H9 (cell line): ENCODE data around the gene SARS1. TPM values are rescaled to one million over a fixed set of nuclear protein-coding genes. Genes with fewer than 3 reads are reported as not detected.
A peak's percentile ranks its signal among the peaks of the same experiment; 100 is the strongest.

Experiments used
- DNase-seq: peaks from one replicate; pipeline ENCODE4 v3.0.0-alpha.2; 2017
- H2AFZ ChIP-seq: one replicate; pipeline ENCODE4 v1.6.1; 2013; ENCODE audit warnings: mild to moderate bottlenecking, low read length, control low read depth, moderate library complexity
- H2AK5ac ChIP-seq: 2 replicates; pipeline ENCODE4 v1.6.1; 2013; ENCODE audit warnings: low read length, control low read depth, mixed read lengths; ENCODE audit not compliant: insufficient read length
- H2BK120ac ChIP-seq: one replicate; pipeline ENCODE4 v1.6.1; 2013; ENCODE audit warnings: low read depth, mild to moderate bottlenecking, low read length, control low read depth, inconsistent platforms; ENCODE audit not compliant: poor library complexity, severe bottlenecking
- H2BK12ac ChIP-seq: 2 replicates; pipeline ENCODE4 v1.6.1; 2013; ENCODE audit warnings: low read length, control low read depth, mixed read lengths, low read depth; ENCODE audit not compliant: insufficient read length
- H2BK15ac ChIP-seq: 2 replicates; pipeline ENCODE4 v1.6.1; 2013; ENCODE audit warnings: low read depth, low read length, control low read depth
- H2BK20ac ChIP-seq: one replicate; pipeline ENCODE4 v1.6.1; 2013; ENCODE audit warnings: low read depth, mild to moderate bottlenecking, low read length, control low read depth, inconsistent platforms; ENCODE audit not compliant: poor library complexity, severe bottlenecking
- H2BK5ac ChIP-seq: 2 replicates; pipeline ENCODE4 v1.6.1; 2013; ENCODE audit warnings: low read length, control low read depth, mixed read lengths; ENCODE audit not compliant: insufficient read length
- H3K14ac ChIP-seq: 2 replicates; pipeline ENCODE4 v1.6.1; 2013; ENCODE audit warnings: low read length, control low read depth; ENCODE audit not compliant: insufficient read depth
- H3K18ac ChIP-seq: 2 replicates; pipeline ENCODE4 v1.6.1; 2013; ENCODE audit warnings: low read depth, mild to moderate bottlenecking, mixed read lengths, low read length, control low read depth; ENCODE audit not compliant: insufficient read length
- H3K23ac ChIP-seq: 2 replicates; pipeline ENCODE4 v1.6.1; 2013; ENCODE audit warnings: low read length, control low read depth, mixed read lengths, low read depth; ENCODE audit not compliant: insufficient read length
- H3K23me2 ChIP-seq: 2 replicates; pipeline ENCODE4 v1.6.1; 2013; ENCODE audit warnings: low read depth, mild to moderate bottlenecking, mixed read lengths, low read length, control low read depth; ENCODE audit not compliant: insufficient read length, poor library complexity, severe bottlenecking
- H3K27ac ChIP-seq: 2 replicates; pipeline ENCODE4 v1.5.1; 2013; ENCODE audit warnings: low read length, control low read depth, mixed read lengths, low read depth; ENCODE audit not compliant: insufficient read length
- H3K27me3 ChIP-seq: 2 replicates; pipeline ENCODE4 v1.6.1; 2013; ENCODE audit warnings: low read length, control low read depth, inconsistent platforms; ENCODE audit not compliant: insufficient read depth
- H3K4ac ChIP-seq: 2 replicates; pipeline ENCODE4 v1.6.1; 2013; ENCODE audit warnings: low read depth, mild to moderate bottlenecking, control low read depth, inconsistent platforms, low read length, moderate library complexity
- H3K4me1 ChIP-seq: 2 replicates; pipeline ENCODE4 v1.6.1; 2013; ENCODE audit warnings: low read length, control low read depth, inconsistent platforms; ENCODE audit not compliant: insufficient read depth
- H3K4me2 ChIP-seq: 2 replicates; pipeline ENCODE4 v1.6.1; 2013; ENCODE audit warnings: low read length, control low read depth, mixed read lengths; ENCODE audit not compliant: insufficient read length, insufficient read depth
- H3K56ac ChIP-seq: 2 replicates; pipeline ENCODE4 v1.6.1; 2013; ENCODE audit warnings: low read depth, mild to moderate bottlenecking, mixed read lengths, low read length, control low read depth; ENCODE audit not compliant: insufficient read length
- H3K79me1 ChIP-seq: 2 replicates; pipeline ENCODE4 v1.6.1; 2013; ENCODE audit warnings: low read depth, mild to moderate bottlenecking, moderate library complexity, low read length, control low read depth, inconsistent platforms; ENCODE audit not compliant: insufficient read depth, poor library complexity, severe bottlenecking
- H3K79me2 ChIP-seq: 2 replicates; pipeline ENCODE4 v1.6.1; 2013; ENCODE audit warnings: low read length, control low read depth, inconsistent platforms; ENCODE audit not compliant: insufficient read depth
- H3K9ac ChIP-seq: 2 replicates; pipeline ENCODE4 v1.6.1; 2013; ENCODE audit warnings: low read length, control low read depth, mixed read lengths; ENCODE audit not compliant: insufficient read length; ENCODE audit errors: extremely low read depth
- H3K9me3 ChIP-seq: one replicate; pipeline ENCODE4 v1.6.1; 2013; ENCODE audit warnings: low read depth, low read length, inconsistent platforms; ENCODE audit not compliant: control insufficient read depth
- H3T11ph ChIP-seq: one replicate; pipeline ENCODE4 v1.6.1; 2013; ENCODE audit warnings: mild to moderate bottlenecking, low read length, control low read depth, inconsistent platforms
- H4K20me1 ChIP-seq: one replicate; pipeline ENCODE4 v1.6.1; 2013; ENCODE audit not compliant: control insufficient read depth, insufficient read length, insufficient read depth
- H4K5ac ChIP-seq: 2 replicates; pipeline ENCODE4 v1.6.1; 2013; ENCODE audit warnings: low read depth, mild to moderate bottlenecking, mixed read lengths, low read length, control low read depth; ENCODE audit not compliant: insufficient read length
- H4K8ac ChIP-seq: replicated peaks from 2 replicates; pipeline ENCODE4 v1.6.1; 2013; ENCODE audit warnings: low read length, control low read depth, mixed read lengths, low read depth; ENCODE audit not compliant: insufficient read length
- H4K91ac ChIP-seq: 2 replicates; pipeline ENCODE4 v1.6.1; 2013; ENCODE audit warnings: low read depth, mild to moderate bottlenecking, moderate library complexity, mixed read lengths, low read length, control low read depth; ENCODE audit not compliant: insufficient read length
- H3K27ac Mint-ChIP-seq, 3 experiments: 2 replicates in 2 of 3; 3 replicates in 1 of 3; pipeline ENCODE4 v1.8.0; 2020 to 2021; ENCODE audit warnings: mixed read lengths in 3 of 3, mild to moderate bottlenecking in 1 of 3, moderate library complexity in 1 of 3
- H3K27me3 Mint-ChIP-seq: 2 replicates; pipeline ENCODE4 v1.8.0; 2021; ENCODE audit warnings: low read depth, mild to moderate bottlenecking, moderate library complexity, mixed read lengths
- H3K36me3 Mint-ChIP-seq, 3 experiments: 2 replicates in 2 of 3; 3 replicates in 1 of 3; pipeline ENCODE4 v1.8.0; 2020 to 2021; ENCODE audit warnings: low read depth in 3 of 3, mixed read lengths in 3 of 3; ENCODE audit not compliant: insufficient read depth in 1 of 3
- H3K4me1 Mint-ChIP-seq, 2 experiments: 2 replicates each; pipeline ENCODE4 v1.8.0; 2020; ENCODE audit warnings: mixed read lengths in 2 of 2
- H3K4me3 Mint-ChIP-seq, 2 experiments: 2 replicates in 1 of 2; 3 replicates in 1 of 2; pipeline ENCODE4 v1.8.0; 2020 to 2021; ENCODE audit warnings: mild to moderate bottlenecking in 2 of 2, mixed read lengths in 2 of 2, moderate library complexity in 1 of 2
- H3K9me3 Mint-ChIP-seq, 2 experiments: 2 replicates in 1 of 2; 3 replicates in 1 of 2; pipeline ENCODE4 v1.8.0; 2020; ENCODE audit warnings: mild to moderate bottlenecking in 2 of 2, mixed read lengths in 2 of 2, moderate library complexity in 1 of 2
- WGBS: extraction: QIAGEN DNeasy Blood & Tissue Kit; methylation state at CpG from one replicate; pipeline ENCODE4 v1.1.7; 2013; ENCODE audit warnings: missing lambda C conversion rate, low lambda C conversion rate, mixed read lengths; ENCODE audit not compliant: insufficient read length; ENCODE audit errors: extremely low coverage; 5-methylcytosine and 5-hydroxymethylcytosine counted together
- total RNA-seq: library from RNA; stranded (reverse); gene quantifications from 2 replicates; pipeline ENCODE4 v1.2.1, GENCODE V29; 2021
- TF ChIP-seq, protein P1 (sequence below): fragments of 200-600 bp; sonication (generic); conservative IDR thresholded peaks from 3 replicates; pipeline ENCODE4 v1.8.0; 2021; ENCODE audit warnings: antibody characterized with exemption, mild to moderate bottlenecking

Gene SARS1
- total RNA-seq, 1 experiment from 2014 or later: 139 TPM

DNA sequence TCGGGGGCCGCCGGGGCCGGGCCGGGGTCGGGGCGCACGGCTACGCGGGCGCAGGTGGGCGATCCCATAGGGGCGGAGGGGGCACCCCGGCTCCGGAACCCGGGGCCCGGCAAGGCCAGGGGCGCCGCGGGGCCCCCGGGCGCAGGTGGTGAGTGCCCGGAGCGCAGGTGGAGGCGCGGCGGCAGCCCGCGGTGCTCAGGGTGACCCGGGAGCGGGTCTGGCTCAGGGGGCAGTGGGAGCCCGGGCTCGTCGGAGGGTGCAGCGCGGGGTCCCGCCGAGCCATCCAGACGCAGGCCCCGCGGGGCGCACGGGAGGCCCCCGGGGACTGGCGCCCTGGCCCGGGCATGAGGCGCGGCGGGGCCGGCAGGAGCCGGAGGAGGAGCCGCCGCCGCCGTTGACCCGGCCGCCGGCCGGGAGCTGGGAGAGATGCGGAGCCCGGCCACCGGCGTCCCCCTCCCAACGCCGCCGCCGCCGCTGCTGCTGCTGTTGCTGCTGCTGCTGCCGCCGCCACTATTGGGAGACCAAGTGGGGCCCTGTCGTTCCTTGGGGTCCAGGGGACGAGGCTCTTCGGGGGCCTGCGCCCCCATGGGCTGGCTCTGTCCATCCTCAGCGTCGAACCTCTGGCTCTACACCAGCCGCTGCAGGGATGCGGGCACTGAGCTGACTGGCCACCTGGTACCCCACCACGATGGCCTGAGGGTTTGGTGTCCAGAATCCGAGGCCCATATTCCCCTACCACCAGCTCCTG, 36.1 kb downstream of the SARS1 start:
- H3K9ac ChIP-seq: no peak overlapping the region
- H2BK12ac ChIP-seq: no peak overlapping the region
- no peak overlapping the region for H3K56ac ChIP-seq
- H3K4me1 ChIP-seq: no peaks in the 10 kb centered on the region
- no peak overlapping the region for H4K8ac ChIP-seq
- WGBS: no CpG with 5 or more reads among the region's 80 CpGs
- peaks cover 5% of the 10 kb centered on the region for H3K23me2 ChIP-seq
- H3K27ac ChIP-seq: no peak overlapping the region
- peaks cover 22 to 30% (median 25%) of the 10 kb centered on the region in 3 experiments for H3K36me3 Mint-ChIP-seq
- peaks cover 48% of the 10 kb centered on the region for H3K27me3 Mint-ChIP-seq
- no peak overlapping the region for H2BK5ac ChIP-seq
- no peak overlapping the region for H2BK20ac ChIP-seq
- no peaks in the 10 kb centered on the region; the same call in 1 of the 2 replicates for H3K79me2 ChIP-seq
- peak overlapping the region; percentile 40 for H3K4me2 ChIP-seq
- H3K27me3 ChIP-seq: peaks cover 4% of the 10 kb centered on the region; the same call in 1 of the 2 replicates
- no peak overlapping the region for H4K5ac ChIP-seq
- peaks cover 14 to 21% of the 10 kb centered on the region in 2 experiments for H3K9me3 Mint-ChIP-seq
- H3T11ph ChIP-seq: no peak overlapping the region
- H2BK15ac ChIP-seq: no peak overlapping the region
- DNase-seq: no peak
- H3K4ac ChIP-seq: no peak overlapping the region
- H4K91ac ChIP-seq: no peak overlapping the region
- no peak overlapping the region for H2AK5ac ChIP-seq
- TF ChIP-seq, protein P1, sequence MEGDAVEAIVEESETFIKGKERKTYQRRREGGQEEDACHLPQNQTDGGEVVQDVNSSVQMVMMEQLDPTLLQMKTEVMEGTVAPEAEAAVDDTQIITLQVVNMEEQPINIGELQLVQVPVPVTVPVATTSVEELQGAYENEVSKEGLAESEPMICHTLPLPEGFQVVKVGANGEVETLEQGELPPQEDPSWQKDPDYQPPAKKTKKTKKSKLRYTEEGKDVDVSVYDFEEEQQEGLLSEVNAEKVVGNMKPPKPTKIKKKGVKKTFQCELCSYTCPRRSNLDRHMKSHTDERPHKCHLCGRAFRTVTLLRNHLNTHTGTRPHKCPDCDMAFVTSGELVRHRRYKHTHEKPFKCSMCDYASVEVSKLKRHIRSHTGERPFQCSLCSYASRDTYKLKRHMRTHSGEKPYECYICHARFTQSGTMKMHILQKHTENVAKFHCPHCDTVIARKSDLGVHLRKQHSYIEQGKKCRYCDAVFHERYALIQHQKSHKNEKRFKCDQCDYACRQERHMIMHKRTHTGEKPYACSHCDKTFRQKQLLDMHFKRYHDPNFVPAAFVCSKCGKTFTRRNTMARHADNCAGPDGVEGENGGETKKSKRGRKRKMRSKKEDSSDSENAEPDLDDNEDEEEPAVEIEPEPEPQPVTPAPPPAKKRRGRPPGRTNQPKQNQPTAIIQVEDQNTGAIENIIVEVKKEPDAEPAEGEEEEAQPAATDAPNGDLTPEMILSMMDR: no peak
- peak overlapping the region; percentile 31; the same call in 1 of the 2 replicates for H3K14ac ChIP-seq
- no peaks in the 10 kb centered on the region for H4K20me1 ChIP-seq
- H3K9me3 ChIP-seq: no peaks in the 10 kb centered on the region
- peak overlapping the region; percentile 61 to 76 for H3K4me3 Mint-ChIP-seq
- no peak overlapping the region for H2BK120ac ChIP-seq
- H2AFZ ChIP-seq: no peak overlapping the region
- no peaks in the 10 kb centered on the region for H3K79me1 ChIP-seq
- no peak overlapping the region for H3K23ac ChIP-seq
- peaks cover 31 to 32% of the 10 kb centered on the region in 2 experiments for H3K4me1 Mint-ChIP-seq
- no peak overlapping the region for H3K18ac ChIP-seq
- H3K27ac Mint-ChIP-seq: no peak overlapping the region
